Non-pigmented ciliary epithelial cell (primary cell): ENCODE measurements around the gene MAP2K5.
A peak's percentile ranks its signal among the peaks of the same experiment; 100 is the strongest.

ENCODE experiments used
- DNase-seq: peaks from one replicate; pipeline ENCODE4 v3.0.0-alpha.2; 2010; ENCODE audit warnings: low read depth

MAP2K5 gene

DNA sequence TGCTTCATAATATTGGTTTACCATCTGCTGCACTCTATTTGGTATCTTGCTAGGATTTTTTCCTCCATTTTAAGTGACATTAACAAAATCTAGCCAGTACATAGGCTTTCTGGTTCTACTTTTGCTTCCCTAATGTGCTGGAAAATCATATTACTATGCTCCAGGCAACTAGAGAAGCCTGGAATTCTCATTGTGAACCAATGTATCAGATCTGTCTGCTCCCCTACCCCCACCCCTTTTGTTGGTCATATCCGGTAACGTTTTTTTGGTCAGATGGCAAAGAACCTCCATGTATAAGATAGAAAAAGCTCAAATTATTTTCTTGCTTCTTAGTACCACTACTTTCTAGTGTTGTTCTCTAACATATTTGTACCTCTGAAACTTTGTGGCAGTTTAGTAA is 17.1 kb downstream of the MAP2K5 start:
- DNase-seq, result no peak

DNA sequence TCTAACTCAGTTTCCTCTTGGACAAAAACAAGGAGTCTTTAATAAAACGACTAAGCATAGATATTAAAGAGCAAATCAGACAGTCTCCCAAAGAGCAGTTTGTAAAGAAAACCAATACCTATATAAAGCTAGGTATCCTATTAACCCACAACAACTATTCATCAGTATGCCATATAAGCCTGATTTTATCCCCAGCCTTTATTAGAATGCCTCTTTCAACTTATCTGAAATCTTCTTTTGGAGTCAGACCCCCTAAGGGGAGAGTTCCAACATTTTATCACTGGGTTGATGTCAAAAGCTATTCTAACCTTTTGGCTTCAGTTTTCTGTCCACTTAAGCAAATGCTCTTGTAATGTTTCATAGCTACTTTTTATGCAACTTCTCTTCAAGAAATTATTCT is 17.8 kb downstream of the MAP2K5 start:
- DNase-seq, result no peak

DNA sequence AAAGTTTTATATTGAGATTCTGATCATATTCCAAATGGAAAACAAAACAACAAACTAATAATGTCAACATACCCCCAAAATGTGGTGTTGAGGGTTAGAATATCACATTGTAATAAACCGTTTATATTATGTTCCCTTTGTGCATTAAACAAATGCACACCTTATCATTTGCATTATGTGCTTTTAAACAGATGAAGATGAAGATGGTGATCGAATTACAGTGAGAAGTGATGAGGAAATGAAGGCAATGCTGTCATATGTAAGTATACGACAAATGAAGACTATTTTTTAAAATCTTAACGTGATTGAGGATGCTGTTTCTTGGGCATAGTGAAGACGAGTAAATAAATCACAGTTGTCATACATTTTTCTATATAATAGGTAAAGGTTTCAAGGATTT is 20.6 kb downstream of the MAP2K5 start:
- no peak for DNase-seq

DNA sequence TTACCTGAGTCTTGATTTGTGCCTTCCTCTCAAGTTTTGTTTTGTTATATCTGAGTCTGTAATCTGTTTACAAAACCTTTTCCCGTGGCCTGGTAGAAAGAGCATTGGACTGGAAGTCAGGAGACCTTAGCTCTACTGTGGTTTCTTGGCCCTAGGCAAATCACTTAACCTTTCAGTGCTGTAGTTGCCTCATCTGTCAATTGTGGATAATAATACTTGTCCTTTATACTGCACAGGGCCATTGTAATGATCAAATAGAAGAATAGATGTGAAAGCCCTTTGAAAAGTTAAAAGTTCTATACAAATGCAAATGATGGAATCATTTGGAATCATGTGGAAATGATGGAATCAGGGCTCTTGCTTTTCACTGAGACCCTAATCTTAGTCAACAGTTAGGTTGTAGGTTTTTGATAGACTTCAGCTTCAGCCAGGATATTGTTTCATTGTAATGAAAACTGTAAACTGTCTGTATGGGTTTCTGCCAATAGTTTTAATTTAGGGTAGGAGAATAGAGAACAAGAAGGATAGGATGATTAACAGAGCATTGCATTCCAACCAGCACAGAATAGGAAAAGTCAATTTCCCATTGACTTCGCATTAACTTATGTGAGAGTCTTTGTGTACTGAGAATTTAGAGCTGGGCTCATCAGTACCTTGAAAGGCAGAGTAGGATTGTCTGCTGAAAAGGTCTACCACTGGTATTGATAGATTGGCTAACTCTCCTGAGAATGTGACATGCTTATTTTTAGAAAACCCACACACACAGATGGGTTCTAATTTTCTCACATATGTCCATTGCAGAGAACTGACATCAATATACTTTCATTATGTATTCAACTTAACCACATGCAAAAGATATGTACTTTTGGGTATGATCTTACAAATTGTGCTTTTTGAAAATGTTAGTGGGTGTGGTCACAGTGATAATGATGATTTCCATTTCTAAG is 21.8 kb downstream of the MAP2K5 start:
- DNase-seq, result no peak

DNA sequence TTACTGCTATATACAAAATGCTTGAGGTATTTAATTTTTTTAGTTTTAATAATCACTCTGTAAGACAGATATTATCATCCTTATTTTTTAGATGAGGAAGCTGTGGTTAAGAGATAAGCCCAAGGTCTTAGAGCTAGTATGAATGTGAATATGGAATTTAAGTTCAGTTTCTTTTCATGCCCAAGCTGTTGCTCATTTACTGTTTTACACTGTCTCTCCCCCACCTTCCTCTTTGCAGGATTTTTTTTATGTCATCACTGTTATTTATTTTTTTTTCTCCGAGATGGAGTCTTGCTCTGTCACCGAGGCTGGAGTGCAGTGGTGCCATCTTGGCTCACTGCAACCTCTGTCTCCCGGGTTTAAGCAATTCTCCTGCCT is 22.5 kb downstream of the MAP2K5 start:
- DNase-seq, result peak; percentile 40

DNA sequence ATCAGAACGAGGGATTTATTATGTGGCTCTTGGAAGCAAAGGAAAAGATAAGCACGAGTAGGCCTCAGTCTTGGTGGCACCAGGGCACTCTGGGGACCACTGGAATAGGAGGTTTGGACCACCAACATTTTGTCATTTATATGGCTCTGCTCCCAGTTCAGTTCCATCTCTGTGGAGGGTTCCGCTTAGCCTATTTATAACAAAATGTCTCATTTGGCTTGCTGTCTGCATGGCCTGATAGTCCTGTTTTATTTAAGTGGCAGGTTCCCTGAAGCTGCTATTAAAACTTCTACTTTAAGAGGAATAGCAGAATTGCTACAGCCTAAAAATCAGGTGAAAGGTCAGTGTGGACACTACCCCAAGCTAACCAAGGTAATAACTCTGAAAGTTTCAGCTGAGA is 27.2 kb downstream of the MAP2K5 start:
- no peak for DNase-seq

DNA sequence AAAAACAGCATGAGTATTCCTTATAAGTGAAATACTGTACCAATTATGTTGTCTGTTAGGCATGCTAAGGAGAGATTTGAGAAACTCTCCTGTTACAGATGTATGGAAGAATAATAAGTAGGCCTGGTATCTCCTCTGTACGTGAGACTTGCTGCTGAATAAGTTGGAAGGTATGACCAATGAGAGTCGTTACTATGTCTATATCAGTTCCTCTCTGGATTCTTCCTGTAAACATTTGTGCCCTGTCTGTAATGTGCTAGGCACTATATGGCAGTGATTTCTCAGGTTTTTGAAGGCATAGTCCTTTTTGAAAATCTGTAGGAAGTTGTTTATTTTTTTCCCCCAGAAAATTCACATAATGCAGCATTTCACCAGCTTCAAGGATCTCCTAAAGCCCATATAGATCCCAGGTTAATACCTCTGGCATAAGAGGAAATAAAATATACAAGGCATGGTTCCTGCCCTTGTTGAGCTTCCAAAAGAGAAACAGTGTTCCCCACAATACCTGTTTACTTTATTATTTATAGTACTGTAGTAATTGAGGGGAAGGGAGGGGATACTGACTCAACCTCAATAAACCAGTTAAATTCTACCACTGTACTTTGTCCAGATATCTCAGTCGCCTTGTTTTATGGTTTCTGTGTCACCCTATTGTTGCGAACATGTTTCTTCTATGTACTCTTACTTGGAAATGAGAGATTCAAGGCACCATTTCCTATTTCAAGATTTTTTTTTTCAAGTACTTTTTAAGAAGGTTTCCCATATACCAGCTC is 28.6 kb downstream of the MAP2K5 start:
- no peak for DNase-seq

DNA sequence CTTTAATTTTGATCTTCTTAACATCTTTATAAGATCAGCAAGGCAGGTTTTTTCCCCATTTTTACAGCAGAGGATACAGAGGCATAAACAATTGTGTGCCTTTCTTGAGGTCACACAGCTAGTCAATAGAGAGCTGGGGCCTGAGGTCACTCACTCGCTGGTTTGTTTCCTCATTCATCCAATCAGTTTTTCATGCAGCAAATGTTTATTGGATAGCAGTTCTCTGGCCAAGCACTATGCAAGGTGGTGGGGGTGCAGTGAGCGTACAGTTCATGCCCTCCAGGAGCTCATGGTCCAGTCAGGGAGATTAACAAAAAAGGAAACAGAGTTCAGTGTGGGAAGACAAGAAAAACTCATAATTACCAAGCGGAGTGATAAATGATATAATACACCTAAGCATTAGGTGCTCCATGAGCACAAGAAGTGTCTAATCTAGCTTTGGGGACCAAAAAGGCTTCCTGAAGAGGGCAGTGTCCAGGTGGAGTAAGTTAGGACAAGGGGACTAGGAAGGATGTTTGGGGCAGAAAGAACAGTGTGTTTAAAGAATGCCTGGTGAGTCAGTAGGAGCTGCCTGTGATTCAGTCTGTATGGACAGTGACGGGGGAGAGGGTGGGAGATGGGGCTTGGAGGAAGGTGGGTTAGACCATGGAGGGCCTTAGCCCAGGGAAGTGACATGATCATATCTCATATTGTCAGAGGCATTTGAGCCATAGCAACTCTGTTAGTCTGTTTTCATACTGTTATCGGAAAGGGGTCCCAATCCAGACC is 29.3 kb downstream of the MAP2K5 start:
- DNase-seq, result no peak

DNA sequence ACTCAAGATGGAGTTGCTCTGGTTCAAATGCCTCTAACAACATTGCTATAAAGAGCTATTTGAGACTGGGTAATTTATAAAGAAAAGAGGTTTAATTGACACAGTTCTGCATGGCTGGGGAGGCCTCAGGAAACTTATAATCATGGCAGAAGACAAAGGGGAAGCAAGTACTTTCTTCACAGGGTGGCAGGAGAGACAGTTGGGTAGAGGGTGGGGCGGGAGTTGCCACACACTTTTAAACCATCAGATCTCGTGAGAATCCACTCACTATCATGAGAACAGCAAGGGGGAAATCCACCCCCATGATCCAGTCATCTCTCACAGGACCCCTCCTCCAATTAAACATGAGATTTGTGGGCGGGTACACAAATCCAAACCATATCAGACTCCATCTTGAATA is 30.7 kb downstream of the MAP2K5 start:
- no peak for DNase-seq

DNA sequence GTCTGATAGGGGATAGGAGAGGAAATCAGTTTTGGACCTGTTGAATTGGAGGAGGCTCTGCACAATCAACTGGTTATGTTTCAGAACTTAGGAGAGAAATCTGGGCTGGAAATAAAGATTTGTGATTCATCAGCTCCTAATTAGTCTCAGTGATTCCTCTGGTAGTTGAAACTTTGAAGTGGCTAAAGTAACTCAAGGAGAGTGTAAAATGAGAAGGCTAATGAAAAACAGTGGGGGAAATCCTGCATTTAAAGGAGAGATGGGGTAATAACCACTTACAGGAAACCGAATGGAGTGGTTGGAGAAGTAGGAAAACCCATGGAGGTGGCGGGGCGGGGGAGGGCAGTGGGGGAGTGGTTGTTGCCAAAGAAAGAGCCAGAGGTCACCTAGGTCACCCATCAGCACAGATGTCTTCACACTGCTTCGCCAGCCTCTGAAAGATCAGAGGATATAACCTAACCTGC is 32.6 kb downstream of the MAP2K5 start:
- DNase-seq, result no peak

DNA sequence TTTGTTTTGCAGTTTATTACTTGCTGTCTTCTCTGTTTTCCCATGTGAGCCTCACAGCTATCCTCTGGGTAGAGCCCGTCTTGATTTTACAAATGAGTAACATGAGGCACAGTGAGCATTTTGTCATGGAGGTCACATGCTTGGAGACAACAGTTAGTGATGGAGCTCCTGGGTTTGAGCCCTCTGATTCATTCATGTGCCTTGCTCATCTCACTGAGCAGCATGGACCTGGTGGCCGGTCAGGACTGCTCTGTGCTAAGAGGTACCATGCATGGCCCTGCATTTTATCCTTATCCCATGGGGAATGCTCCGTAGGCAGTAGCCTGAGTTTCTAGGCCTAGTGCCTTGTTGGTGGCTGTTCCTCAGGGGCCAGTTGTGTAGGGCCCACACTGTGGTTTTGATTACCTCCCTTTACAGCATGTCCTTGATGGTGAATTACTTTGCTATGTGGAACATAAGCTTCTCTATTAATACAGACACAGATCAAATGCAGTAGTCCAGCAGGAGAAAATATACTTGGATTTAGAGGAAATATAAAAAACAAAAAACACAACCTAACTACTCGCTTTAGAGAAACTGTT is 35.6 kb downstream of the MAP2K5 start:
- DNase-seq, result no peak

DNA sequence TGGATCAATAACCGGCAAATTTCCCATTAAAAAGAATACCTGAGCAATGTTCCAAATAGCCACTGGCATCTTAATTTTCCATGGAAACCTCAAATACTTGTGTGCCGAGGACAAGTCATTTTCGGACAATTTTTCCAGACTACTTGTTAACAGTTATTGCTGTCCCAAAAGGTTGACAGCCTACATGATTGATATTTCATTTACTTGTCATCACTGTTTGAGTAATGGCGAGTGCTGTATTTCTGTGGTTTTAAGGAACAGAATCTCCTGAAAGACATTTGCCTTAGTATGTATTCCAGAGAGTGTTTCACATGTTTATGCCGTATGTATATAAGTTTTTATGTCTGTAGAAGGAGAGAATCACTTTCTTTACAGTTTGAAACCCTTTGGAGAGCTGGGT is 36.7 kb downstream of the MAP2K5 start:
- no peak for DNase-seq

DNA sequence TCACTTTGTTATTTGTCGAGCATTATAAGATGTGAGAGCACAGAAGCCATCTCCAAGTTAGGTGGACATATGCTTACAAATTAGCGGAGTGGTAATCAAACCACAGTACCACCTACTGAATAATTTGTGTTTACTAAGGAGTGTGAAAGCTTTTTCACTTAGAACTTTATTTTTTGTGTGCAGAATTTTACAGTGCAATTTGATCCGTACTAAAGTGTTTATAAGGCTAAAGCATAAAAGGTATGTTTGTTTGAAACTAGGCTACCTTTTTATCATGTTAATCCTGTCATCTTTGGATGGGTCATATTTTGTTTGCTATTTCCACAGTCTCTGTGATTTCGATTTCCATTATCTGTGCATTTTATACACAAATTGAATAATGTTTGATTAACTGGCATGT is 37.5 kb downstream of the MAP2K5 start:
- DNase-seq, result no peak

DNA sequence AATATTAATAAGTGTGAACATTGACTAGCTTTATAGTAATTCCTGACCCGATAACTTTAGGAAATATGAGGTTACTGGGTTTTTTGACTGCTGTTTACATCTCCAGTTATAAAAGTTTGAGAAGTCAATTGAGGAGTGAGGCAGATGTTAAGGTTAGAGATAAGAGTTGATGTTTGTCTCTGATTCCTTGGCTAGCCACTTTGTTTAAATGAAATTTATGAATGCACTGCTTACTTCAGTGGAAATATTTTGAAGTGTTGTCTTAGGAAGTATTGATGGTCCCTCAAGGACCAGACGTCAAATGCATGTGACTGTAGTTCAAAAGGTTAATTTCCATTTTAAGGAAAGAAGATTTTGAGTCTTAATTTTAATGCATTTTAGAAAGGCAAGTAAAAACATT is 41.7 kb downstream of the MAP2K5 start:
- no peak for DNase-seq

DNA sequence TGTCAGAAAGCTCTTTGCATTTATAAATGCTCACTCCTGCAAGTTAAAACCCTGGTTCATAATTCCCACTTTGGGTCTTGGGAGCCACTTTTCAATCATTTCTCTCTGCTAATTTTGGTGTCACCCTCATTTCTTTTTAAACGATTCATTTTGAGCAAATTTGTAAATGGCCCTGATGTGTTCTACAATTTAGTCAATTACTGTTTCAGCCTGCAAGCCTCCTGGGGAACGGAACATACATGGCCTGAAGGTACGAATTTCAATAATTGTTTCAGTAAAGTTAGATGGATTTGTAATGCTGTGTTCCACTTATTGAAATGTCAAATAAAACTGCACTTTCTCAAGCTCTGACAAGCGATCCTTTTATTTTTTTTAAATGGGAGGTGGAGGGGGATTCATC is 43.2 kb downstream of the MAP2K5 start:
- DNase-seq, result no peak

DNA sequence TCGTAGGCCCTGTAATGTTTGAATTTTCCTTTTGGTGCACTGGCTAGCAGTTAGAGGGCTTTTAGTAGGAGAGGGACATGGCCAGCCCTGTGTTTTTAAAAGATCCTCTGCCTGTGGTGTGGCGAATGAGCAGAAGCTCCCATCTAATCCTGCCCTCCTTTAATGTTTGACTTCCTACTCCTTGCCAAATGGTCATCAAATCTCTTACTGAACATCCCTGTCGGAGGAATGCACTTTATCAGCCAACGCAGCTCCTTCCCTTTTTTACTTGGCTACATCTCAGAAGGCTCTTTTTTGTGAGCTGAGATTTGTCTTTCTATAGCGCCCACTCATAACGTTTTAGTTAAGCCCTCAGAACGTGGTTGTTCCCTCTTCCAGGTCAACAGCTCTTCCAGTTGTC is 44.8 kb downstream of the MAP2K5 start:
- DNase-seq, result no peak

DNA sequence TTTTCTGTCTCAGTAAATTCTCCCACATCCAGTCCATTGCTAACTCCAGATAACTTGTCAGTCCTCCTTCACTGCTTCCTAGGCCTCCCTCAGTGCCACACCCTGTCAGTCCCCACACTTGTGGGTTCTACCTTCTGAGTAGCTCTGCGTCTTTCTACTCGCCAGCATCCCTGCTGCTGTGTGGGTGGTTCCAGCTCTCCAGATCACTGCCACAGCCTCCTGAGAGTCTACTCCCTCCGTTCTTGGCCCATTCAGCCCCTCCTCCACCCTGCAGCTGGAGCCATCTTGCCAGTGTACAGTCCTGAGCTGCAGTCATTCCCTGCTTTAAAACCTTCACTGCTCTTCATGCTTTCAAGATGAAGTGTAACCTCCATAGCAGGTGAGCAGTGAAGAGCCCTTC is 45.3 kb downstream of the MAP2K5 start:
- no peak for DNase-seq

DNA sequence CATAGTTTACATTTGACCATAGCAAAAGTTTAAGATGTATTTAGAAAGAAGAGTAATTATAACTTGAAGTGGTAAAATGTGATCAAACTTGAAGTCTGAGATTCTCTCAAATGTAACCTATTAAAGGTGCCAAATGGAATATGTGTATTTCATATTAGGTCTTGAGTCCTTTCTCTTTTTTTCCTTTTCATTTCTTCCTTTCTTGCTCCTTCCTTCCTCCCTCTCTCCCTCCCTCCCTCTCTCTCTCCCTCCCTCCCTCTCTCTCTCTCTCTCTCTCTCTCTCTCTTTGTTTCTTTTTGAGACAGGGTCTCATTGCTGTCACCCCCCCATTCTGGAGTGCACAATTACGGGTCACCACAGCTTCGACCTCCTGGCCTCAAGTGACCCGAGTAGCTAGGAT is 47.7 kb downstream of the MAP2K5 start:
- no peak for DNase-seq

DNA sequence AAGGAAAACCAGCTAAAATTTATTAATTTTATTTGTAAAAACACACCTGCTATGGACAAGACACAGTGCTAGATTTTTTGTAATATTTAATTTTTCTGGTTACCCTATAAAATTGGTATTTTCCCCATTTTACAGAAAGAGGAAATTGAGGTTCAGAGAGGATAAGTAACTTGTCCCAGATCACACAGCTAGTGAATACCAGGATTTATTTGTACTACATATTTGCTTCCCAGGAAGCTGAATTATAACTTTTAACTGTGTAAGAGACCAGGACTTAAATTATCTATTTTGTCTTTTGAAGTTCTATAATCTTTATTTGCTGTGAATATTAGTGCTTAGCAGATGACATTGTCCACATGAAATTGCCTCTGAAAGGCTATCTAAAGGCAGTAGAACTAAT is 49.7 kb downstream of the MAP2K5 start:
- DNase-seq, result no peak

DNA sequence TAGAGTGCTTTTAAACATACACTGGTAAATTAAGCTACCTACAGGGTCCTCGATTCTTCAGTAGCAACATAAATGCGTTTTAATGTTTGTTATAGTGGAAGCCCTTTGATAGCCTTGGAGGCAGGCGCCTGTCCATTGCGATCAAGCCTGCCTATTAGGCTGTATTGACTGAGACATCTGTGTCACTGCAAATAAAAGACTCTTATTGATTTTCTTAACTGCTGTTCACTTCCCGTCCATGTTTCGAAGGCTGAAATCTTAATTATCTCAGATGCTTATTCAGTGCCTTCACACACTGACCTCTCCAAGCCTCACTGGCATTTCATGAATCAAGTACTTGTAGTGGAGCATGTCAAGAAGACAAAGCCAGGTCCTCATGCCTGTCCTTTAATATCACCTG is 51.1 kb downstream of the MAP2K5 start:
- DNase-seq, result no peak

DNA sequence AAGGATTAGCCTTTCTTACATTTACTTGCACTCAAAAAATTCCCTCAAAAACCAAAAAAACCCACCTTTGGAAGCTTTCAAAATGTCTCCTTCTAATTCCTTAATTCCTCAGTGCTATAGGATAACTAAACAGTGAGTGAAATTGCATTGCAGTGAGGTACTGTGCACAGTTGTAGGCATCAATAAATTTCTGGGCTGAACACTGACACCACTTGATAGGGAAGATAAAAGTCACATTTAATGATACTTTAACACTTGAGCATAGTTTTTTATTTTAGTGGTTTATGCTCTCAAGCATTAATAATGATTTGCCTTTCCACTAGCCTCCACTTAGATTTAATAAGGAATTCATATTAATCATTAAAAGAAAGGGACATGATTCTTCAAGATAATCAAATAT is 52.3 kb downstream of the MAP2K5 start:
- no peak for DNase-seq

DNA sequence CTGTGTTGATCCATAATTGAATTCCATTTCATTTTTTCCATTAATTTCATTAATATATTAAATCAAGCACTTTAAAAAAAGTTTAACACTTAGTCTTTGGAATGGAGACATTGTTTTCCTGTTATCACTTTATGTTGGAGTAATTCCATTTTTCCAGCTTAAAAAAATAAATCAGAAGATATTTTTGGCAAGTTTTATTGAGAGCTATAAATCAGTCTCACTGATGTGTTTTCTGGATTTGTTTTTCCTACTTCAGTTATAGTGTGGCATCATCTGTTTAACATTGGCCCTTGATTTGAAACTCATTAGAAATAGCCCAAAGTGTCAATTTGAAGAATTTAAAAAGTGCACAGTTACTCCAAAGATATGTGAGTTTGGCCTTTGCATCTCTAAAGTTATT is 53.1 kb downstream of the MAP2K5 start:
- DNase-seq, result no peak
